ENCODE results near the gene TTC14.
A peak's percentile ranks its signal among the peaks of the same experiment; 100 is the strongest.

TTC14 gene, protein sequence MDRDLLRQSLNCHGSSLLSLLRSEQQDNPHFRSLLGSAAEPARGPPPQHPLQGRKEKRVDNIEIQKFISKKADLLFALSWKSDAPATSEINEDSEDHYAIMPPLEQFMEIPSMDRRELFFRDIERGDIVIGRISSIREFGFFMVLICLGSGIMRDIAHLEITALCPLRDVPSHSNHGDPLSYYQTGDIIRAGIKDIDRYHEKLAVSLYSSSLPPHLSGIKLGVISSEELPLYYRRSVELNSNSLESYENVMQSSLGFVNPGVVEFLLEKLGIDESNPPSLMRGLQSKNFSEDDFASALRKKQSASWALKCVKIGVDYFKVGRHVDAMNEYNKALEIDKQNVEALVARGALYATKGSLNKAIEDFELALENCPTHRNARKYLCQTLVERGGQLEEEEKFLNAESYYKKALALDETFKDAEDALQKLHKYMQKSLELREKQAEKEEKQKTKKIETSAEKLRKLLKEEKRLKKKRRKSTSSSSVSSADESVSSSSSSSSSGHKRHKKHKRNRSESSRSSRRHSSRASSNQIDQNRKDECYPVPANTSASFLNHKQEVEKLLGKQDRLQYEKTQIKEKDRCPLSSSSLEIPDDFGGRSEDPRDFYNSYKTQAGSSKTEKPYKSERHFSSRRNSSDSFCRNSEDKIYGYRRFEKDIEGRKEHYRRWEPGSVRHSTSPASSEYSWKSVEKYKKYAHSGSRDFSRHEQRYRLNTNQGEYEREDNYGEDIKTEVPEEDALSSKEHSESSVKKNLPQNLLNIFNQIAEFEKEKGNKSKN

DNA sequence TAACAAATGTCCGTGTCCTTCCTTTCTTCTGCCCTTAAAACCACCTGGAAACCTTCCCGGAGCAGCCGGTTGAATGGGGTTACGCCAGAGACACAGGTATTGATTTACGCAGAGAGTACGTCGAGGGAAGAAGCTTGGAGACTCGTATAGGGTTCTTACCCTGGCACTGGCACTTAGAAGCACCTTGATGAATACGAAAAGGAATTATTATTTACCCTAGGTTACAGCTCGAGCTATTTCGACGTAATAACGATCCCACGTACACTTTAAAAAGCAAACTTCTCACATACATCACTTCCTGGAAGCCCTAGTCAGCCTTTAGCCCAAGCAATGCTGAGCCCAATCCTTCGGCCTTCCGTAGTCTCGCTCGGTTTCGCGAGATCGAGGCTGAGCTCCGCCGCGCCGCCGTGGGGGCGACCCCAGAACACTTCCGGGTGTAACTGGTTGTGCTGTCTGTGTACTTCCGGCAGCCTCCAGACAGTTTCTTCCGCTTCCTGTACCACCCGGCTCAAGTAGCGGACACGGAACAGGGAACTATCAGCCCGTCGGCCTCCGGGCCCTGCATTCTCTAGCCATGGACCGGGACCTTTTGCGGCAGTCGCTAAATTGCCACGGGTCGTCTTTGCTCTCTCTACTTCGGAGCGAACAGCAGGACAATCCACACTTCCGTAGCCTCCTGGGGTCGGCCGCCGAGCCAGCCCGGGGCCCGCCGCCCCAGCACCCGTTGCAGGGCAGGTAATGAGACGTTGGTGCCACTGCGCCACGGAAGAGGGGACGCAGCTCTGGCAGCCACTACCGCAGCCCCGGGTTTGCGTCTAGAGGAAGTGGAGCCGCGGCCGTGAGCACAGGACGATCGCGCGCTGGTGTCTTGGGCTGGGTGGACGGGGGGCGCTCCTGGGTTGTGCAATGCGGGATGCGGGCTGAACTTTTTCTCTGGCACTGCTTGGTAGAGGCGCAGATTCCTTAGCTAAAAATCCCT is at the start of gene TTC14:
TTC14 (plus strand) TSS at position 476 of the 979 bp plus-strand sequence; CDS start at position 575, 99 bp downstream.
- H3K4me3 ChIP-seq (ENCODE audit: low read depth, low read length) = peak within 1 kb of the TSS; percentile 60
- peak; percentile 55 for DNase-seq (ENCODE audit: low read depth)
- TF ChIP-seq, protein P1, sequence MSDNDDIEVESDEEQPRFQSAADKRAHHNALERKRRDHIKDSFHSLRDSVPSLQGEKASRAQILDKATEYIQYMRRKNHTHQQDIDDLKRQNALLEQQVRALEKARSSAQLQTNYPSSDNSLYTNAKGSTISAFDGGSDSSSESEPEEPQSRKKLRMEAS (IDR thresholded peaks at IDR 0.05; ENCODE audit: low read depth, low read length) = no peak
- TF ChIP-seq MYC (IDR thresholded peaks at IDR 0.05; ENCODE audit: low read depth, low read length) (no peak), POLR2A (IDR thresholded peaks at IDR 0.05; ENCODE audit: extremely low read depth, insufficient read length) (no peak)
- TF ChIP-seq, protein P2, sequence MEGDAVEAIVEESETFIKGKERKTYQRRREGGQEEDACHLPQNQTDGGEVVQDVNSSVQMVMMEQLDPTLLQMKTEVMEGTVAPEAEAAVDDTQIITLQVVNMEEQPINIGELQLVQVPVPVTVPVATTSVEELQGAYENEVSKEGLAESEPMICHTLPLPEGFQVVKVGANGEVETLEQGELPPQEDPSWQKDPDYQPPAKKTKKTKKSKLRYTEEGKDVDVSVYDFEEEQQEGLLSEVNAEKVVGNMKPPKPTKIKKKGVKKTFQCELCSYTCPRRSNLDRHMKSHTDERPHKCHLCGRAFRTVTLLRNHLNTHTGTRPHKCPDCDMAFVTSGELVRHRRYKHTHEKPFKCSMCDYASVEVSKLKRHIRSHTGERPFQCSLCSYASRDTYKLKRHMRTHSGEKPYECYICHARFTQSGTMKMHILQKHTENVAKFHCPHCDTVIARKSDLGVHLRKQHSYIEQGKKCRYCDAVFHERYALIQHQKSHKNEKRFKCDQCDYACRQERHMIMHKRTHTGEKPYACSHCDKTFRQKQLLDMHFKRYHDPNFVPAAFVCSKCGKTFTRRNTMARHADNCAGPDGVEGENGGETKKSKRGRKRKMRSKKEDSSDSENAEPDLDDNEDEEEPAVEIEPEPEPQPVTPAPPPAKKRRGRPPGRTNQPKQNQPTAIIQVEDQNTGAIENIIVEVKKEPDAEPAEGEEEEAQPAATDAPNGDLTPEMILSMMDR (IDR thresholded peaks at IDR 0.05; ENCODE audit: low read depth, low read length) = no peak

DNA sequence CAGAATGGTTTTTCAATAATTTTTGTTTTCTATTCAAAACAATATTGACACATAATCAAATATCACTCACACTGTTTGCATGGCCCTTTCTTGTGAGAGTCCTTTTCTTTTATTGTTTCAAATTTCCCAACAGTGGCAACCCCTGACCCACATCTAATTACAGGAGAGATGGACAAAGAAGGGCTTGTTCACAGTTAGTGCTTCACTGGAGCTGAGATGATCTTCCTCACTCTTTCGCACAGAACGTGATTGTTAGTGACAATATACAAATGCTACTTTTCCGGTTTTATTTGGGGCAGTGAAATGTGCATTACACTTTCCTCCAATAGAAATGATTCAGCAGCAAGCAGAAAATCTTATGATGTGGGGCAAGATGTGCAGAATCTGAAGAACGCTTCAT is 38.6 kb upstream of the TTC14 start:
- no peak for DNase-seq (ENCODE audit: low read depth)
- TF ChIP-seq POLR2A (IDR thresholded peaks at IDR 0.05; ENCODE audit: extremely low read depth, insufficient read length) (no peak), MYC (IDR thresholded peaks at IDR 0.05; ENCODE audit: low read depth, low read length) (no peak)
- TF ChIP-seq, protein P1 (IDR thresholded peaks at IDR 0.05; ENCODE audit: low read depth, low read length) = no peak
- TF ChIP-seq, protein P2 (IDR thresholded peaks at IDR 0.05; ENCODE audit: low read depth, low read length) = no peak
- H3K4me3 ChIP-seq (ENCODE audit: low read depth, low read length) = no peak overlapping the region

DNA sequence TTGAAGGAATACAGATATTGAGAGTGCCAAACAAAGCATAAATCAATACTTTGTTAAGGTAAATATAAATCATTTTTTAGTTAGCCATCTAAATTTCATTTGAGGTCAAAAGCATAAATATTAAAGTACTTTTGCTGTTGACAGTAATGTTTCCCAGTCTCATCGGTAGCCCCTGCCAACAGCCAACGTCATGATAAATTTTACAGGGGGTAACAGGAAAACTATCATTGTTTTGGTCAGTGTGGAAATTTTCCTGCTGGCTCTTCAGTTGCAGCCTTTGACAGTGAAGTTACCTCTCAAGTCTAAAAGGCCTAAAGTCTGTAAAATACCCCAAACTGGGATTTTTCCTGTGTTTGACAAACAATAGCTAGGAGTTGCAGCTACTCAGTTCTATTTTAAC is 37.3 kb upstream of the TTC14 start:
- DNase-seq (ENCODE audit: low read depth) = no peak
- no peak overlapping the region for H3K4me3 ChIP-seq (ENCODE audit: low read depth, low read length)
- TF ChIP-seq, protein P1 (IDR thresholded peaks at IDR 0.05; ENCODE audit: low read depth, low read length) = no peak
- no peak for TF ChIP-seq MYC (IDR thresholded peaks at IDR 0.05; ENCODE audit: low read depth, low read length)
- TF ChIP-seq POLR2A (IDR thresholded peaks at IDR 0.05; ENCODE audit: extremely low read depth, insufficient read length) = no peak
- TF ChIP-seq, protein P2 (IDR thresholded peaks at IDR 0.05; ENCODE audit: low read depth, low read length) = no peak

DNA sequence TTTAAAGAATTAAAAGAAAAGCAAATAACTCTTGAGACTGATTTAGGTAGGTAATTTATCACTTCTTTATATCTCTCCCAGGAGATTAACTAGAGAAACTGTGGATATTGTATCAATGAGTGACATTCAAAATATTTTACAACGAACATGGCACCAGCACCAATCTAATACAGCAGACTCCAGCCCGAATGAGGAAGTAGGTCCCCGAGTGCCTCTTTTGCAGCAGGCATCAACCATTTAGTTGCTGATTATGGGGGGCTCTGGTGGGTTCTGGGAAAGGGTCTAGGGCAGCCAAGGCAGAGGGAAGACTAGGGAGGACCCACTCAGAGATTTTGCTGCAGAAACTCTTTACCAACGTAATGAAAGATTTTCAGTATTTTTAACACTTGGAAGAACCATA is 31.7 kb upstream of the TTC14 start:
- no peak for TF ChIP-seq MYC (IDR thresholded peaks at IDR 0.05; ENCODE audit: low read depth, low read length)
- TF ChIP-seq, protein P2 (IDR thresholded peaks at IDR 0.05; ENCODE audit: low read depth, low read length) = no peak
- no peak for TF ChIP-seq POLR2A (IDR thresholded peaks at IDR 0.05; ENCODE audit: extremely low read depth, insufficient read length)
- TF ChIP-seq, protein P1 (IDR thresholded peaks at IDR 0.05; ENCODE audit: low read depth, low read length) = no peak
- no peak overlapping the region for H3K4me3 ChIP-seq (ENCODE audit: low read depth, low read length)
- DNase-seq (ENCODE audit: low read depth) = no peak
